NCI-H1092 (cell line): ENCODE measurements around the gene ATP2B2.
"Not testable (repeated sequence)": the region's sequence is repeated elsewhere in the genome, so short reads cannot be mapped to it uniquely, and the experiment has no call there.

Experiments
- DNase-seq: peaks from one replicate; lab custom pipeline; 2025; lab: John Stamatoyannopoulos, UW

ATP2B2 gene

DNA sequence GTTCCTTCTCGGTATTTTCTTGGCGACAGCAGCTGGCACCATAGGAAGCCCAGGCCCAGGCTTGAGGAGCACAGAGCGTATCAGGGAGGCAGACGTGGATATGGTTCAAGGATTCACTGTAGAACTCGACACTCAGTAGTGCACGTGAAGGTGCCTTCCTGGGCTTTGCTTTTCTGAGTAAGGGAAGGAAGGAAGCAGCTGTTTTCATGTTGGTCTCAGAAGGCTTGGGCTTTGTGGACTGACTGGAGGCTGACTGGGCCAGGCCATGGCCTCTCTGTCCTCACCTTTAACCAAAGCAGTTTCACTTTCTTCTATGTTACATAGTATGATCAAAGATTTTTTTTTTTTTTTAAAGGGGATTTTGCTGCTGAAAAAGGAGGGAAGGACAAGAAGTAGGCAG lies 205.7 kb downstream of the ATP2B2 start:
- DNase-seq = no peak

DNA sequence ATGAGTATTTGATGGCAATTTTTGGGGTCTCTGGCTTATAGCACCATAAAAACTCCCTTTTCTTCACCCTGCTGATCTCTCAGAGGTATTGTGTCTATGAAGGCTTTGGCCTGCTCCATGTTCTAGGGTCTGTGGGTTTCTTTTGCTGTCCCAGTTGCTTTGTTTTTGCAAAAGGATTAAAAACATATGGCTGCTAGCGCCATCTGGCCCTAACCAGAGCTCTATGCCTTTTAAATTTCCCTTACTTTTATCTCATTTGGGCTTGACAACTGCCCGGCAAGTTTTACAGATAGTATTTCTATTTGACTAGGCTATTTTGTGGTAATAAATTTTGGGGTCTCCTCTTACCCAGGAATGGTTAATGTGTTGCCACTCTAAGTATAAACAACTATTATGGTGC lies 206.2 kb downstream of the ATP2B2 start:
- DNase-seq = no peak

GRCh38 chr3:10298064-10298463 lies 207.3 kb downstream of the ATP2B2 start:
- not testable (repeated sequence) for DNase-seq

GRCh38 chr3:10294030-10294586 lies 211.3 kb downstream of the ATP2B2 start:
- no peak for DNase-seq

DNA sequence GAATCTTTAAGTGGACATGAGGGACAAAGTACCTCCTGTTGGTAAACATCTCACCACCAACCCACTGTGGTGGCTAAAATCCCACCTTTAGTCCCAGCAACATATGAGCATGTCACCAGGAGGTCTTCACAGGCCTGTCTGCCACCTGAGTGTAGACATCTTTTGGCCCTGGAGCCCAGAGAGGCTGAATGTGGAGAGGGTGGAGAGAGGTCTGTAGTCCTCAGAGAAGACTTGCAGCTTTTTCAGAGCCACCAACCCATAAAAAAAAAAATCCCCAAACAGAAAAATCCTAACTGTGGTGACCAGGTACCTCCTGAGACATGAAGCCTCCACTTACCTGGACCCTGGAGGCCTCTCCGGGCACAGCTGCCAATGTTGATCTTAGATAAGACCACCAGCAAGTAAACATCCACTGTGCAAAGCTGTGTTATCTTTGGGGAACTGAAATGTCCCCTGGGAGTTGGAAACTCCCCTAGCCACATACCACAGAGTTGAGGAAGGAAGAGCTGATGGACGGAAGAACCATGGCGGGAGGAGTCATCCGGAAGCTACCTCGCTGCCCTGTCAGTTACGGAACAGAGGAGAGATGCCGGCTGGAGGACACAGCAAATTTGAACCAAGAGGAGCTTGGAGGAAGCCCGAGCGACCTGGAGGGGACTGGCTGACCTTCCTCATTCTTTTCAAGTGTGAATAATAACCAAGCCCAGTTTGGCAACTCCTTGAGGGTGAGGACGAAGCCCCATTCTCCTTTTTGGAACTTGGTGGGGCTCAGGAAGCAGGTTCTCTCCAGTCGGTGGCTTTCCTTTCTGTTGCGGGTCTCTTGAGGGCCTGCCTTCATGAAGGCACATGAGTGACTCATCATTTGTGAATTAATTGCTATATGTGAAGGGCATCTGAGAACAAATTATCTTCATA lies 212.6 kb downstream of the ATP2B2 start, which contains the start of gene GHRL:
TSS of gene GHRL (minus strand) at position 443 of the 915 bp plus-strand sequence. CDS start 2,767 bp downstream, outside the sequence.
- no peak for DNase-seq

- no peak for DNase-seq
Observed at GRCh38 chr3:10291641-10292040, 213.7 kb downstream of the ATP2B2 start.

- no peak for DNase-seq
Observed at GRCh38 chr3:10290481-10291176, 214.8 kb downstream of the ATP2B2 start.

DNA sequence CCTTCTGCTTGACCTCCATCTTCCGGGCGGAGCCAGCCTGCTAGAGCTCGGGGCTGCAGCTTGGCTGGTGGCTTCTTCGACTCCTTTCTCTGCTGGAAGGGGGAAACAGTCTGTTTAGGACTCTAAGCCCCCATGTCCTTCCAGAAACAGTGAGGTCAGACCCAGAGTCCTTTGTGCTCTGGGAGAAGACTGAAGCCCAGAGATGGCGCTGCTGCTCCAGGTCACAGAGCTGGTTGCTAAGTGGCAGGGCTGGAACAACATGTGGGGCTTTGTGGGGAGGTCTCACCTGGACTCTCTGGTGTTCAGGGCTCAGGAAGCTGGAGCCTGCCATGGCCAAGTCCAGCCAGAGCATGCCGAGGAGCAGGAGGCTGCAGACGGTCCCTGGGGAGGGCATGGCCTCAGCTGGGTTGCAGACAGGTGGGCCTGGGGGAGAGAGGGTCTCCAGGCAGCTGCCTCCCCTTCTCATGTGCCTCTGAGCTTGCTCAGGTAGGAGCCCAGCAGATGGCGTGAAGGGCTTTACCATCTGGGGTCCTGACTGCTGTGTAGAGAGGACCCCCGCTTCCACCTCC lies 215.5 kb downstream of the ATP2B2 start:
- no peak for DNase-seq

DNA sequence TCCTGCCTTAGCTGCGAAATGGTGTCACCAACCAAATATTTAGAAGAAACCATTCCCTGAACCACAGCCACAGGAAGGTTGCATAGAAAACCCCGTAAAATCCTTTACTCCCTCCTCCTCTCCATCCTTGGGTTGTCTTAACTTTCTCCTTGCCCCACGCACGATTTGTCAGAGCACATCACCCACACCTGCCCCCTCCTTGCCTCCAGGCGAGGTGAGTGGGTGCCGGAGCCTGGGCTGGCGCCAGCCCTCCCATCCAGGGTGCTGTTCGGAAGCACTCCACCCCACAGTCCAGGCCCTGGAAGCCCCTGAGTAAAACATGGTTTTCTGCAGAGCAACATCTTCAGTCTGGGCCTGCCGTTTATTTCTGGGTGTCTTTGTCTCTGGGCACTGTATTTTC lies 216.3 kb downstream of the ATP2B2 start:
- DNase-seq = no peak

DNA sequence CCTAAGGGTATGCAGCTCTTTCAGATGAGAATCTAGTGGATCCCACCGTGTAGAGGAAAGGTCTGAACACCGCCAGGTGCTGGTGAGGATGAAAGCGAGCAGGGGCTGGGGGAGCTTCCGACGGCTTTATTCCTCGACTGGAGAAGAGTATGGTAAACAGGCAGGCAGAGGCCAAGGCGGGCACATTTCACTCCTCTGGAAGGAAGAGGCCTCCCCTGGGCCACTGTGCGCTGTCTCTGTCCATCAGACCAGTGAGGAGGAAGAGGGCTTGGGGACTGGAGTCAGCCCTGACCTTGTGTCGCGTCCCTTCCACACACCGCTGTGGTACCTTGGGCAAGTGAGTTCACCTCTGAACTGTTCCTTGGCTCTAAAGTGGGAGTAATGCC lies 216.8 kb downstream of the ATP2B2 start:
- no peak for DNase-seq

GRCh38 chr3:10287936-10288574 lies 217.3 kb downstream of the ATP2B2 start:
- DNase-seq = no peak

DNA sequence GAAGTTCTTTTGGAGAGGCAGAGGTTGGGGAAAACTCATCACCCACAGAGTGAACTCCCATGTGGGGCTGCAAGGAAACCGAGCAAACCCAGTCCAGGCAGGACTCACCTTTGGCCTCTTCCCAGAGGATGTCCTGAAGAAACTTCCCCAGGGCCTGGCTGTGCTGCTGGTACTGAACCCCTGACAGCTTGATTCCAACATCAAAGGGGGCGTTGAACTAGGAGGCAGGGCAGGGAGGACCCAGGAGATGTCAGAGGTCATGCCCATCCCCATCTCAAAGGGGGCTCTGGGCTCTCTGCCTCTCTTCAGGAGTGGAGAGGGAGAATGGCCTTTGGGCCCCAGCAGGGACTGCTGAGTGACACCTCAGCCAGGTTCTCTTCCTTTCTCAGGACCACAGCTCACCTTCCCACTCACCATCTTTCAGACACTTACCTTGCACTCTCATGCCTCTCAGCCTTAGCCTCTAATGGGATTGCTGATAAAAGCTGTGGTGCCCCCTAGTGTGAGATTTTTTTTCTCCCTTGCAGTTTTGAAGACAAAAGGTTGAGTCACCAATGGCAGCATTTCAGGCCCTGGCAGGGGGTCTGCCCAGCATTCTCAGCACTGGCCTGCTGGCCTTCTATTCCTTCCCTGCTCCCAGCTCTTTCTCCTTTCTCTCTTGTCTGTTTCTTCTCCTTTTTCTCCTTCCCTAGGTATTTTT lies 218.6 kb downstream of the ATP2B2 start:
- peak; percentile 4 for DNase-seq

GRCh38 chr3:10286133-10286524 lies 219.3 kb downstream of the ATP2B2 start:
- DNase-seq = no peak

- DNase-seq = no peak
Observed at GRCh38 chr3:10285272-10286132, 219.9 kb downstream of the ATP2B2 start.

- no peak for DNase-seq
Observed at GRCh38 chr3:10284496-10284895, 220.9 kb downstream of the ATP2B2 start.

GRCh38 chr3:10283638-10284037 lies 221.7 kb downstream of the ATP2B2 start:
- peak; percentile 63 for DNase-seq

GRCh38 chr3:10281951-10282350 lies 223.4 kb downstream of the ATP2B2 start:
- DNase-seq = no peak

DNA sequence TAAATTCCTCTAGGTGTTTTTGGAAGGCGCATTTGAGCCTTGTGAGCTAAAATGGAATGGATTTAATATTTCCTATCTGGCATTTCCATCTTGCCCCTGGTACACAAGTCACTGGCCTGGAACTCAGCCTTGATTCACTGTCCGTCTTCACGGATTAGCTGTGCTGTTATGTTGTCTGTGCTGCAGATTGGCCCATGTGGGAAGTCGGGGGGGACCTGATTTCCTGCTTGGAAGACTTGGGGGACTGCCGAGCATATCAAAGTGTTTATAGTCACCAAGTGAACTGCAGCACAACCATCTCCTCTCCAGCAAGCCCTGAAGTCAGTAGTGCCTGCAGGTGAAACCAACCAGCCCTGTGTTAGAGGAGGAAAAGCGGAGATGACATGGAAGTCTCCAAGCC lies 224.8 kb downstream of the ATP2B2 start:
- DNase-seq = no peak

DNA sequence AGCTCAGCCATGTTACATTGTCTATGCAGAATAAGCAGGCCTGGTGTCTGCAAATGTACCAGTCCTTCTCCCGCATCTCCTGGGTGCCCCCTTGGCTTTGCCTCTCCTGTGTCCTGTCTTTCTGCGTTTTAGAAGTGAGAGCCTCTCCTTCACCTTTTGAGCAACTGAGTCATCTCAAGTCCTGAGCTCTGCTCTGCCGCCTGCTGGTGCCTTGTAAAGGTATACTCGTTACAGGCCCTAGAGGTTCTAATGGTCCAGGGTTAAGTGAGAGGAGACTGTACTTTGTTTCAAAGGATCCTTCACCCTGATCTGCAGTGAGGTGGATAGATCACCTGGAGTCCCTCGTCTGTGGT lies 225.2 kb downstream of the ATP2B2 start:
- DNase-seq = no peak

DNA sequence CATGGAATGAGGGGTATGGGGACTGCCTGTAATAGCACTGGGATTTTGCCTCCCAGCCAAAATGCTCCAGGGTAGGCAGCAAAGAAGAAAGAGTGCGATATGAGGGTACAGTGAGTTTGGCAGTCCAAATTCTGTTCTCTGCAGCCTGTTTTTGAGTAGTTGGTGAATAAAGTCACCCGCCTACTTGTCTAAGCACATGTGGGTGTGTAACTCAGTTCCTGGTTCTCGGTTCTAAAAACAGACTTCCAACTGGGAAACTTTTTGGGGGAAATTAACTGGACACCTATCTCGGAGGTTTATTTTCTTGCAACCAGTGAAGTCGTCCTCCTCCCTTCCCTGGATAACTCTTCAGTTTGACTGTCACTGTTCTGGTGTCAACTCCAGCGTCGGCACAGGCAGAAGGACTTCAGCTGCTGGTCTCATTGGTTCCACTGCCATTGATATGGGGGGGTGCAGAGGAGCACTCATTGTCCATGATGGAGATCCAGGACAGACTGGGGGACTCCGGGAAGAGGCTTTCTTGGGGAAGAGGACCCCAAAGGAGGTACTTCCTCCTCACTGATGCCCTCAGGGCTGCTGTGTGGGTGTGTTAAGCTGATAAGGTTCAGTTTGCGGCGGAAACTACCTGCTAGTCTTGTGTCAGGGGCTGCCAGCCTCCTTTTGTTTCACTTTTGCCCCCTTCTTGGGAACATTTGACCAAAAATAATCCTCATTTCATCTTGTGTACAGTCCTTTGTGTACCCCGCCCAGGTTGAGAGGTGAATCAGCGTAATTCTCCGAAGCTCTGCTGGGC lies 225.8 kb downstream of the ATP2B2 start:
- DNase-seq = no peak
